ENCODE results near the gene DPYSL5. TPM values are rescaled to one million over a fixed set of nuclear protein-coding genes. Genes with fewer than 3 reads are reported as not detected.

The DPYSL5 gene
- total and polyA plus RNA-seq, 2 of the 8 experiments (the other 6 are each of a cell fraction or from before 2014, with no cell fraction given) = 11.9 to 16.4 TPM

GRCh38 chr2:26905341-26906198 lies 57.6 kb downstream of the DPYSL5 start:
- Histone ChIP-seq H3K18ac (ENCODE audit: extremely low read depth, low read length) (no peak overlapping the region; the same call in 1 of the 2 replicates), H3K79me1 (ENCODE audit: low read depth, low read length) (no peaks in the 10 kb centered on the region), H3K56ac (replicated peaks; ENCODE audit: insufficient read length, low read depth, low read length) (no peak overlapping the region), H4K8ac (ENCODE audit: extremely low read depth, insufficient read depth, low read length) (no peak overlapping the region), H3K23ac (ENCODE audit: insufficient read length) (no peak overlapping the region), H3K9ac (replicated peaks in 1 of 4; ENCODE audit: extremely low read depth in 1 of 4, low read depth in 3 of 4, low read length in 3 of 4) (no peak overlapping the region; a peak in 1 of 7 replicates), H2BK5ac (ENCODE audit: low read depth, low read length) (no peak overlapping the region), H3K27ac (ENCODE audit: low read depth, low read length) (no peak overlapping the region), H4K5ac (ENCODE audit: insufficient read length, low read depth, low read length) (no peak overlapping the region), H4K20me1 (replicated peaks in 1 of 2; ENCODE audit: control insufficient read depth in 1 of 2, insufficient read depth in 2 of 2, low read length in 2 of 2) (peaks cover 0 to 1% of the 10 kb centered on the region in 2 experiments), H3K4me2 (ENCODE audit: insufficient read depth in 1 of 2, low read depth in 2 of 2, low read length in 2 of 2) (no peak overlapping the region), H2AK5ac (ENCODE audit: low read depth, low read length) (no peak overlapping the region), H3K79me2 (ENCODE audit: control insufficient read depth in 1 of 2, insufficient read depth in 2 of 2, low read length in 2 of 2) (no peaks in the 10 kb centered on the region), H3K36me3 (ENCODE audit: control insufficient read depth in 2 of 4, insufficient read depth in 4 of 4, low read length in 3 of 4) (peaks cover 0 to 2% (median 0%) of the 10 kb centered on the region in 4 experiments; a peak in 2 of 8 replicates), H2AFZ (ENCODE audit: low read length) (no peak overlapping the region), H3K27me3 (replicated peaks in 1 of 4; ENCODE audit: control insufficient read depth in 3 of 4, extremely low read depth in 1 of 4, insufficient read depth in 3 of 4, low read length in 3 of 4) (0 out of 7 replicates have a peak, but pooled peaks cover 0 to 2% (median 0%) of the 10 kb centered on the region in 4 experiments), H2BK20ac (ENCODE audit: low read length) (no peak overlapping the region), H2BK120ac (replicated peaks; ENCODE audit: low read depth, low read length) (no peak overlapping the region), H2BK15ac (ENCODE audit: low read length) (no peak overlapping the region), H3K4me3 (ENCODE audit: extremely low read depth in 1 of 4, insufficient read depth in 2 of 4, low read depth in 3 of 4, low read length in 4 of 4) (no peak overlapping the region), H3K4me1 (replicated peaks in 1 of 4; ENCODE audit: control insufficient read depth in 3 of 4, insufficient read depth in 4 of 4, low read length in 3 of 4) (peaks cover 7 to 18% (median 12%) of the 10 kb centered on the region in 4 experiments; a peak in 6 of 7 replicates), H3K9me3 (ENCODE audit: insufficient read depth in 2 of 2, low read depth in 1 of 2, low read length in 1 of 2) (no peaks in the 10 kb centered on the region), H2BK12ac (ENCODE audit: low read depth, low read length) (no peak overlapping the region), H3K4ac (replicated peaks; ENCODE audit: insufficient read length, low read depth, low read length) (no peak overlapping the region), H4K91ac (replicated peaks; ENCODE audit: insufficient read length, low read length) (no peak overlapping the region), H3K23me2 (ENCODE audit: low read depth, low read length) (no peaks in the 10 kb centered on the region), H3K14ac (ENCODE audit: insufficient read length) (no peak overlapping the region)
- CTCF ChIA-PET (ENCODE audit: partially characterized antibody) = interaction anchor here (0.7 to 3.1 kb wide), 6 partner anchors 10 to 120 kb away, joined by 3 to 12 read pairs (median 6); no protein-coding TSS in a partner anchor
- POLR2A ChIA-PET (ENCODE audit: partially characterized antibody) = no interaction called here
- FAIRE-seq = no peak
- DNase-seq (ENCODE audit: low read depth in 1 of 2, low spot score in 2 of 2) = no peak
- 83% methylated on average over 12 of the region's 12 CpGs; no CpG with 5 or more reads in 1 of the 2 experiments for WGBS, 2 experiments (ENCODE audit: extremely low coverage in 1 of 2, insufficient coverage in 1 of 2, insufficient read length in 1 of 2, insufficient replicate concordance in 2 of 2, low coverage in 1 of 2, low lambda C conversion rate in 2 of 2, missing lambda C conversion rate in 1 of 2)
- no peak for TF ChIP-seq SP1 (IDR thresholded peaks at IDR 0.05; ENCODE audit: low read depth, low read length)
- TF ChIP-seq JUN (IDR thresholded peaks at IDR 0.05; ENCODE audit: low read depth, low read length) = no peak
